GM19324 (cell line): ENCODE results near the gene MTHFD2.
"Not testable (repeated sequence)": the region's sequence is repeated elsewhere in the genome, so short reads cannot be mapped to it uniquely, and the experiment has no call there.

Experiments used
- ATAC-seq: cut with Tn5 transposase; IDR thresholded peaks from one replicate; pipeline ENCODE4 v1.9.1; 2021; ENCODE audit warnings: mild to moderate bottlenecking, moderate library complexity; ENCODE audit not compliant: unreplicated experiment, low FRiP score

The MTHFD2 gene

GRCh38 chr2:74226648-74227213 is 28.3 kb downstream of the MTHFD2 start:
- no peak for ATAC-seq

GRCh38 chr2:74227646-74228045 is 29.2 kb downstream of the MTHFD2 start:
- no peak for ATAC-seq

- ATAC-seq = no peak
These were observed 30.4 kb downstream of the MTHFD2 start for GRCh38 chr2:74228772-74229171.

GRCh38 chr2:74229865-74230264 is 31.4 kb downstream of the MTHFD2 start:
- ATAC-seq = not testable (repeated sequence)

- no peak for ATAC-seq
These were observed 34.0 kb downstream of the MTHFD2 start for GRCh38 chr2:74232426-74232825.

GRCh38 chr2:74233648-74234047 is 35.2 kb downstream of the MTHFD2 start:
- no peak for ATAC-seq

GRCh38 chr2:74235041-74235440 is 36.6 kb downstream of the MTHFD2 start:
- ATAC-seq = no peak

GRCh38 chr2:74238879-74239278 is 40.5 kb downstream of the MTHFD2 start:
- ATAC-seq = no peak

- no peak for ATAC-seq
These were observed 40.9 kb downstream of the MTHFD2 start for GRCh38 chr2:74239346-74239745.

GRCh38 chr2:74242354-74243071 is 44.1 kb downstream of the MTHFD2 start:
- ATAC-seq = no peak

- ATAC-seq = no peak
These were observed 45.9 kb downstream of the MTHFD2 start for GRCh38 chr2:74244286-74244685.

GRCh38 chr2:74246496-74247195 is 48.2 kb downstream of the MTHFD2 start:
- no peak for ATAC-seq

- ATAC-seq = no peak
These were observed 51.1 kb downstream of the MTHFD2 start for GRCh38 chr2:74249406-74250122.

- ATAC-seq = no peak
These were observed 51.8 kb downstream of the MTHFD2 start for GRCh38 chr2:74250189-74250631.

- ATAC-seq = no peak
These were observed 53.6 kb downstream of the MTHFD2 start for GRCh38 chr2:74252036-74252435.

- ATAC-seq = no peak
These were observed 54.4 kb downstream of the MTHFD2 start for GRCh38 chr2:74252862-74253261.

- ATAC-seq = no peak
These were observed 55.0 kb downstream of the MTHFD2 start for GRCh38 chr2:74253306-74253970.

GRCh38 chr2:74253971-74254310 is 55.5 kb downstream of the MTHFD2 start:
- no peak for ATAC-seq

GRCh38 chr2:74255660-74256213 is 57.3 kb downstream of the MTHFD2 start:
- ATAC-seq = no peak

- no peak for ATAC-seq
These were observed 60.8 kb downstream of the MTHFD2 start for GRCh38 chr2:74259191-74259590.
